Panc1 (cell line): Measurements from ENCODE around the gene CEP126. TPM values are rescaled to one million over a fixed set of nuclear protein-coding genes. Genes with fewer than 3 reads are reported as not detected.

Source experiments
- ATAC-seq: fragments of 200-7000 bp; cut with Tn5 transposase; 2 replicates; pipeline ENCODE4 v1.9.1; 2020; ENCODE audit warnings: mild to moderate bottlenecking, moderate library complexity
- BruUV-seq: library from RNA; stranded (reverse); fragments of 400-500 nt; replicated peaks from 2 replicates; lab custom pipeline; 2021; lab: Mats Ljungman, UMichigan
- CTCF ChIA-PET: fragments of 300-600 bp; sonication (Branson Sonifier 250); formaldehyde crosslinking; loops from one replicate; lab custom pipeline; 2022; ENCODE audit warnings: antibody characterized with exemption; lab: Charles Lee
- POLR2A ChIA-PET: fragments of 300-600 bp; sonication (Branson Sonifier 250); formaldehyde crosslinking; loops from one replicate; lab custom pipeline; 2022; ENCODE audit warnings: antibody characterized with exemption; lab: Charles Lee
- DNase-seq: peaks from one replicate; pipeline ENCODE4 v3.0.0-alpha.2; 2010; ENCODE audit warnings: low read depth, low spot score
- H3K27ac ChIP-seq: 2 replicates; pipeline ENCODE4 v1.5.1; 2011; ENCODE audit warnings: mild to moderate bottlenecking, low read length, inconsistent platforms
- H3K27me3 ChIP-seq: fragments of 200-500 bp; sonication (Bioruptor generic); 2 replicates; pipeline ENCODE4 v1.6.0; 2014; ENCODE audit warnings: low read length, inconsistent platforms; ENCODE audit not compliant: control insufficient read depth, insufficient read depth
- H3K36me3 ChIP-seq: fragments of 200-500 bp; sonication (Bioruptor generic); 2 replicates; pipeline ENCODE4 v1.5.1; 2014; ENCODE audit warnings: inconsistent platforms, mild to moderate bottlenecking, low read length, moderate library complexity; ENCODE audit not compliant: control insufficient read depth, insufficient read depth
- H3K4me1 ChIP-seq: 2 replicates; pipeline ENCODE4 v1.5.1; 2011; ENCODE audit warnings: inconsistent platforms, mild to moderate bottlenecking, low read length, moderate library complexity; ENCODE audit not compliant: control insufficient read depth, insufficient read depth
- H3K4me3 ChIP-seq, 2 experiments: 2 replicates each; pipeline ENCODE4 v1.5.1; 2011 to 2012; ENCODE audit warnings: low read depth in 2 of 2, low read length in 2 of 2, mild to moderate bottlenecking in 2 of 2, inconsistent platforms in 1 of 2, moderate library complexity in 1 of 2
- H3K9me3 ChIP-seq: fragments of 200-500 bp; sonication (Bioruptor generic); 2 replicates; pipeline ENCODE4 v1.5.1; 2014; ENCODE audit warnings: low read depth, mild to moderate bottlenecking, inconsistent platforms, low read length, moderate library complexity; ENCODE audit not compliant: control insufficient read depth, insufficient read depth
- CTCF ChIP-seq: fragments of 450-650 bp; IDR thresholded peaks from 2 replicates; pipeline ENCODE4 v1.5.1; 2017; ENCODE audit warnings: mild to moderate bottlenecking
- POLR2AphosphoS5 ChIP-seq: IDR thresholded peaks from 2 replicates; pipeline ENCODE4 v1.6.1; 2012; ENCODE audit warnings: mild to moderate bottlenecking, low read depth, low read length, moderate library complexity
- REST ChIP-seq, 2 experiments: IDR thresholded peaks; 2 replicates each; pipeline ENCODE4 v1.6.1; 2011 to 2012; ENCODE audit warnings: low read depth in 2 of 2, control low read depth in 1 of 2, low read length in 1 of 2, mild to moderate bottlenecking in 1 of 2, moderate library complexity in 1 of 2; ENCODE audit not compliant: insufficient read depth in 1 of 2
- SIN3A ChIP-seq: IDR thresholded peaks from 2 replicates; pipeline ENCODE4 v1.6.1; 2012; ENCODE audit warnings: low read depth, mild to moderate bottlenecking, low read length, moderate library complexity, borderline replicate concordance; ENCODE audit not compliant: insufficient read depth
- TCF7L2 ChIP-seq: IDR thresholded peaks from 2 replicates; pipeline ENCODE4 v1.6.1; 2011; ENCODE audit warnings: mild to moderate bottlenecking, low read depth, low read length, inconsistent platforms
- in situ Hi-C: cut with HindIII; loops from 2 replicates; pipeline ENCODE4 v1.10.0; 2016; ENCODE audit warnings: low sequenced_read_pairs, low pct_unique_long_range_greater_than_20kb
- intact Hi-C: fragments of 100-400 bp; cut with micrococcal nuclease; formaldehyde crosslinking; loops from one replicate; pipeline ENCODE4 v1.10.0; 2022; ENCODE audit not compliant: unreplicated experiment
- total RNA-seq: library from RNA; stranded (reverse); gene quantifications from one replicate; pipeline ENCODE4 v1.2.1, GENCODE V29; 2021; ENCODE audit not compliant: unreplicated experiment

CEP126 gene
- total RNA-seq, 1 experiment from 2014 or later, result 6.6 TPM

GRCh38 chr11:102026959-102027358 lies 112.1 kb downstream of the CEP126 start:
- no peak for TF ChIP-seq POLR2AphosphoS5
- TF ChIP-seq CTCF, result no peak
- no peak for TF ChIP-seq SIN3A
- no peak for TF ChIP-seq REST (IDR thresholded peaks at IDR 0.05; ENCODE audit: insufficient read depth in 1 of 2, low read depth in 2 of 2, low read length in 1 of 2)
- no peak for TF ChIP-seq TCF7L2
- ChIA-PET CTCF (no interaction called here), POLR2A (interaction anchor here (0.5 to 1.4 kb wide), 2 partner anchors 20 to 44 kb away, joined by 3 read pairs; partner anchors contain the start of gene CFAP300)
- no TSS peak for BruUV-seq
- in situ Hi-C loops (no loop called here), intact Hi-C loops (no loop called here)
- Histone ChIP-seq H3K36me3 (no peaks in the 10 kb centered on the region), H3K27ac (no peak overlapping the region), H3K4me1 (peaks cover 3% of the 10 kb centered on the region; the same call in 1 of the 2 replicates), H3K9me3 (no peaks in the 10 kb centered on the region), H3K27me3 (no peaks in the 10 kb centered on the region), H3K4me3 (no peak overlapping the region)
- DNase-seq (no peak), ATAC-seq (no peak)

- ATAC-seq, result no peak
- no peak for TF ChIP-seq TCF7L2
- no peak for TF ChIP-seq POLR2AphosphoS5
- no peak for TF ChIP-seq SIN3A
- TF ChIP-seq CTCF, result no peak
- no peak for TF ChIP-seq REST (IDR thresholded peaks at IDR 0.05; ENCODE audit: insufficient read depth in 1 of 2, low read depth in 2 of 2, low read length in 1 of 2)
- ChIA-PET CTCF (no interaction called here), POLR2A (no interaction called here)
- H3K9me3 ChIP-seq, result no peaks in the 10 kb centered on the region
- no peak overlapping the region for H3K27ac ChIP-seq
- no peak for DNase-seq
- no peak overlapping the region for H3K4me3 ChIP-seq
- H3K36me3 ChIP-seq, result no peaks in the 10 kb centered on the region
- intact Hi-C loops (no loop called here), in situ Hi-C loops (no loop called here)
- no TSS peak for BruUV-seq
- H3K27me3 ChIP-seq, result no peaks in the 10 kb centered on the region
- no peaks in the 10 kb centered on the region for H3K4me1 ChIP-seq
These were observed 121.9 kb downstream of the CEP126 start for GRCh38 chr11:102036757-102037156.
